Cardiac septum (tissue), 1 donor: ENCODE results near the gene CATSPERE. TPM values are rescaled to one million over a fixed set of nuclear protein-coding genes. Genes with fewer than 3 reads are reported as not detected.

Source experiments
- DNase-seq: peaks from one replicate; pipeline ENCODE4 v3.0.0-alpha.2; 2020; ENCODE audit warnings: low spot score
- intact Hi-C: fragments of 100-400 bp; cut with DNase I; formaldehyde crosslinking; loops from one replicate; pipeline ENCODE4 v1.14.0; 2022
- total RNA-seq: library from RNA; stranded (reverse); fragmentation: NEBNext Ultra II Directional; extraction: Animal tissue kit (Norgen Biotek cat#: 25700); gene quantifications from one replicate; pipeline ENCODE4 v1.2.1, GENCODE V29; 2021
- donor health status: DM: no; HTN: no; CAD: no.

Gene CATSPERE
- total RNA-seq, 1 donor from 2014 or later: 0.38 TPM

- no peak for DNase-seq
- intact Hi-C loops: loop anchor here (1.0 to 5.0 kb wide), 2 partner anchors 193 to 439 kb away; no protein-coding TSS in a partner anchor
Measured at GRCh38 chr1:244603498-244603897, 142.4 kb downstream of the CATSPERE start.

- intact Hi-C loops: no loop called here
- no peak for DNase-seq
Measured at GRCh38 chr1:244605835-244606370, 144.8 kb downstream of the CATSPERE start.

GRCh38 chr1:244614113-244614836 lies 153.2 kb downstream of the CATSPERE start:
- DNase-seq: no peak
- intact Hi-C loops: no loop called here

GRCh38 chr1:244614879-244615278 lies 153.8 kb downstream of the CATSPERE start:
- DNase-seq: no peak
- intact Hi-C loops: no loop called here

- DNase-seq: no peak
Measured at GRCh38 chr1:244615301-244615700, 154.2 kb downstream of the CATSPERE start.

GRCh38 chr1:244626709-244627108 lies 165.6 kb downstream of the CATSPERE start:
- no peak for DNase-seq
- intact Hi-C loops: no loop called here

More at GRCh38 chr1:244615301-244615700, 154.2 kb downstream of the CATSPERE start:
- intact Hi-C loops: no loop called here

GRCh38 chr1:244628789-244629188 lies 167.7 kb downstream of the CATSPERE start:
- no peak for DNase-seq
- intact Hi-C loops: no loop called here

GRCh38 chr1:244633140-244633539 lies 172.1 kb downstream of the CATSPERE start:
- no peak for DNase-seq
- intact Hi-C loops: no loop called here

- no peak for DNase-seq
- intact Hi-C loops: no loop called here
Measured at GRCh38 chr1:244634546-244634945, 173.5 kb downstream of the CATSPERE start.

- intact Hi-C loops: no loop called here
- DNase-seq: no peak
Measured at GRCh38 chr1:244636488-244637259, 175.6 kb downstream of the CATSPERE start.

- DNase-seq: no peak
- intact Hi-C loops: no loop called here
Measured at GRCh38 chr1:244639561-244639960, 178.5 kb downstream of the CATSPERE start.

- intact Hi-C loops: no loop called here
- no peak for DNase-seq
Measured at GRCh38 chr1:244640917-244641316, 179.8 kb downstream of the CATSPERE start.

GRCh38 chr1:244642526-244642925 lies 181.5 kb downstream of the CATSPERE start:
- intact Hi-C loops: no loop called here
- no peak for DNase-seq

GRCh38 chr1:244642988-244643387 lies 181.9 kb downstream of the CATSPERE start:
- no peak for DNase-seq
- intact Hi-C loops: no loop called here

GRCh38 chr1:244645414-244645813 lies 184.3 kb downstream of the CATSPERE start:
- intact Hi-C loops: no loop called here
- DNase-seq: no peak

- intact Hi-C loops: no loop called here
- no peak for DNase-seq
Measured at GRCh38 chr1:244645890-244646289, 184.8 kb downstream of the CATSPERE start.

- no peak for DNase-seq
- intact Hi-C loops: no loop called here
Measured at GRCh38 chr1:244647819-244648218, 186.7 kb downstream of the CATSPERE start.

GRCh38 chr1:244651956-244652622 lies 191.0 kb downstream of the CATSPERE start:
- no peak for DNase-seq

GRCh38 chr1:244652623-244653438 lies 191.8 kb downstream of the CATSPERE start, which contains the start of gene DESI2:
TSS of gene DESI2 (plus strand) at chr1:244653126. CDS start at chr1:244653314, 188 bp downstream.
- intact Hi-C loops: loop anchor here (2.0 to 10.0 kb wide), 6 partner anchors 79 to 606 kb away; partner anchors contain the start of gene HNRNPU
- peak; percentile 99 for DNase-seq

More at GRCh38 chr1:244651956-244652622, 191.0 kb downstream of the CATSPERE start:
- intact Hi-C loops: loop anchor here (2.0 to 10.0 kb wide), 6 partner anchors 80 to 605 kb away; partner anchors contain the start of gene HNRNPU
